ENCODE data around the gene ANGEL1.

The ANGEL1 gene

DNA sequence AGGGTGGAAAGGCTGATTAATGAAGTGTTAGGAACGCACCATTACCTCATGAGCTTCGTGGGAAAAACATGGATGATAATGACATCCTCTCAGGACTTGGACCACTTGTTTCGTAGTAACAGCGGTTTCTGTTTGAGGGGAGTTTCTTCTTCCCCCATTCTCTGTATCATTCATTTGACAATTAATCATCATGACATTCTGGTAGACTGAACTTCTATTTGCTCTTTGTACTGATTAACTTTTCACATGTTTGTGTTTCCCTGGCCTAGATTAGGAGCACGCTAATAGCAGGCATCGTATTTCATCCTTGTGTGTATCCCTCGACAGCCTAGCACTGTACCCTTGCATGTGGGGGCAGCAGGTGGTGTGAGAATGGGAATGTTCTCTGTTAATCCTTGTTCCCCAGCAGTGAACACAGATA lies 21.6 kb upstream of the ANGEL1 start:
- Histone ChIP-seq H3K27ac (ENCODE audit: low read length) (no peak overlapping the region), H3K9me3 (ENCODE audit: insufficient read depth, low read depth, low read length) (no peaks in the 10 kb centered on the region), H3K36me3 (ENCODE audit: insufficient read depth, low read depth, low read length) (no peaks in the 10 kb centered on the region), H3K9ac (ENCODE audit: low read depth, low read length) (no peak overlapping the region), H3K27me3 (ENCODE audit: insufficient read depth, low read length) (0 out of 2 replicates have a peak, but pooled peaks cover 4% of the 10 kb centered on the region), H3K4me1 (ENCODE audit: insufficient read depth, low read length) (peaks cover 3% of the 10 kb centered on the region; the same call in 1 of the 2 replicates), H3K4me3 (ENCODE audit: low read length) (no peak overlapping the region)

DNA sequence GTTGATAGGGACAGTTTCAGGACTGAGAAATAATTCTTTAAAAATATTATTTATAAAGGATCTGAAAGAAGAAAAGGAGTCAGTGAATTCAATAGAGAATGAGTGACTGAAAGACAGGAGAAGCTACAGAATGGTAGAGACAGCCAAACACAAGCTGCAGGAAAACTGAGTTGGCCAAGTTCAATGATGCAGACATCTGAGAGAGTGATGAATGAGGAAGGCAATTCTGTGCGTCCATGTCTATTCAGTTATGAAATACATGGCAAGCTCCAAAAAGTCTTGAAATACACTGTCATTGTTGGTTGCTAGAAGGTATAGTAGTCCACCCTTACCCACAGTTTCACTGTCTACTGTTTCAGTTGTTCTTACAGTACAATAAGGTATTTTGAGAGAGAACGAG lies 20.3 kb upstream of the ANGEL1 start:
- no peak overlapping the region for H3K27ac ChIP-seq (ENCODE audit: low read length)
- H3K9ac ChIP-seq (ENCODE audit: low read depth, low read length) = no peak overlapping the region
- H3K4me1 ChIP-seq (ENCODE audit: insufficient read depth, low read length) = peaks cover 3% of the 10 kb centered on the region; the same call in 1 of the 2 replicates
- no peak overlapping the region for H3K4me3 ChIP-seq (ENCODE audit: low read length)
- peaks cover 8% of the 10 kb centered on the region; the same call in 1 of the 2 replicates for H3K27me3 ChIP-seq (ENCODE audit: insufficient read depth, low read length)
- H3K36me3 ChIP-seq (ENCODE audit: insufficient read depth, low read depth, low read length) = no peaks in the 10 kb centered on the region
- H3K9me3 ChIP-seq (ENCODE audit: insufficient read depth, low read depth, low read length) = no peaks in the 10 kb centered on the region

DNA sequence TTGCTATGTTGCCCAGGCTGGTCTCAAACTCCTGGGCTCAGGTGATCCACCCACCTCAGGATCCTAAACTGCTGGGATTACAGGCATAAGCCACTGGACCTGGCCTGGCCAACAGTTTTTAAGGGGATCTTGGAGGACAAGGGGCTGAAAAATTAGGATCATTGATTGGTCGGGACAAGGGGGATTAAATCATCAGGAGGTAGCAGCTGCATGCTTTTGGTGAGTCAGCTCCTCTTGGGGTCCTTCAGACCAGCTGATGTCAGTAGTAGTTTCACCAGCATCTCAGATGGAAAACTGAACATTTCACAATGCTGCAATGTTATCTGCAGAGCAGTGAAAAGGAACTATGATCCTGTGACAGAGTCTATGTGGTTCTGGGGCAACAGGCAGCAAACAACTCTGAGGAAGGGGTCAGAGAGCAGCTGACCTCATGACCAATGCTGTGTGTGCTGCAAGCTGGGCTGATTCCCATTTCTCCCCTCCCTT lies 19.9 kb upstream of the ANGEL1 start:
- Histone ChIP-seq H3K4me1 (ENCODE audit: insufficient read depth, low read length) (peaks cover 3% of the 10 kb centered on the region; the same call in 1 of the 2 replicates), H3K9me3 (ENCODE audit: insufficient read depth, low read depth, low read length) (no peaks in the 10 kb centered on the region), H3K9ac (ENCODE audit: low read depth, low read length) (no peak overlapping the region), H3K36me3 (ENCODE audit: insufficient read depth, low read depth, low read length) (no peaks in the 10 kb centered on the region), H3K4me3 (ENCODE audit: low read length) (no peak overlapping the region), H3K27me3 (ENCODE audit: insufficient read depth, low read length) (peaks cover 12% of the 10 kb centered on the region; the same call in 1 of the 2 replicates), H3K27ac (ENCODE audit: low read length) (no peak overlapping the region)

DNA sequence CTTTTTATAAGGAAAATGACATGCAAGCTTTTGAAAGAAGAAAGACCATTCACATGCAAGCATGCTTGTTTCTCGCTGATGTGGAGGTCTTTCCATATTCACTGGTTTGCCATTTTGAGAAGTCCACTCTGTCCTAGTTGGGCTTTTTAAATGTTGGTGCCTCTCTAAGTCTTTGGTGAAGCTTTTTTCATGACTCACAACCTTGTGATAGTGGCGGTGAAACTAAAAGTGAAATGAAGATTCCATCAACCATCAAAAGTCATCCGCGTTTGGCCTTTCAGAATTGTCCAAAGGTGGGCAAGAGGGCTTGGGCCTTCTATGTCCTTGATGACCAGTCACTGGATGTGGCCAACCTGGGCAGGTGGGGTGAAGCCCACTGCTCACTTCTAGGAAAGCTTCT lies 17.9 kb upstream of the ANGEL1 start:
- H3K4me1 ChIP-seq (ENCODE audit: insufficient read depth, low read length) = peaks cover 3% of the 10 kb centered on the region; the same call in 1 of the 2 replicates
- no peaks in the 10 kb centered on the region for H3K36me3 ChIP-seq (ENCODE audit: insufficient read depth, low read depth, low read length)
- H3K9ac ChIP-seq (ENCODE audit: low read depth, low read length) = no peak overlapping the region
- no peak overlapping the region for H3K27ac ChIP-seq (ENCODE audit: low read length)
- peaks cover 12% of the 10 kb centered on the region; the same call in 1 of the 2 replicates for H3K27me3 ChIP-seq (ENCODE audit: insufficient read depth, low read length)
- H3K9me3 ChIP-seq (ENCODE audit: insufficient read depth, low read depth, low read length) = no peaks in the 10 kb centered on the region
- H3K4me3 ChIP-seq (ENCODE audit: low read length) = no peak overlapping the region

DNA sequence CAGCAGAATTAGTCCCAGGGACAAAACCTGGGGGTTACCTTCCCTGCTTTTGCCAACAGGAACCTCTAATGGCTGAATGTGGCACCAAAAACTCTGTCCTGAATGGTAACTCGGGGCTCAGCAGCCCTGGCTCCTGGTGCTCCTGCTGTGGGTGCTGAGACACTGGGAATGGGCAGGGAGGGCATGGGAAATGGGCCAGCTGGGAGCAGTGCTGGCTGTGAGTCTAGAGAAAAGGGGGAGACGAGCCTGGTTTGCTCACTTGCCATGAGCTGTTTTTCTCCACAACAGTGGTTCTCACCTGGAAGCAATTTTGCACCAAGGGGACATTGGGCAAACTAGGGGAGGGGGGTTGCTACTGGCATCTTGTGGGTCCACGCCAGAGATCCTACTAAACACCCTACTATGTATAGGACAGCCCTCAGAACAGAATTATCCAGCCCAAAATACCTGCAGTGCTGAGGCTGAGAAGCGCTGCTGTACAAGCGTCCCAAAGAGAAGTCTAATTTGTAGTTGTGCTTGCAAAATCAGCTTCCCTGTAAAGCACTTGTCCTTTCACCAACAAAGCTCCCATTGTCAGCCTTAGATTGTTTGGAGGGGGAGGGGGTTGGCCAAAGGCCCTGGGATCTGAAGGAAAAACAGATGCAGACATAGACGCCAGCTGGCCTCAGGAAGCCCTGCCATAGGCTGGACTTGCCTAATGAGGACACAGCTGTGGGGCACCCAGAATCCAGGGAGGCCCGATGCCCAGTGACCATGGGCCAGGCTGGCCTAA lies 17.2 kb upstream of the ANGEL1 start:
- Histone ChIP-seq H3K27ac (ENCODE audit: low read length) (no peak overlapping the region), H3K9me3 (ENCODE audit: insufficient read depth, low read depth, low read length) (no peaks in the 10 kb centered on the region), H3K36me3 (ENCODE audit: insufficient read depth, low read depth, low read length) (no peaks in the 10 kb centered on the region), H3K4me1 (ENCODE audit: insufficient read depth, low read length) (peaks cover 3% of the 10 kb centered on the region; the same call in 1 of the 2 replicates), H3K9ac (ENCODE audit: low read depth, low read length) (no peak overlapping the region), H3K4me3 (ENCODE audit: low read length) (no peak overlapping the region), H3K27me3 (ENCODE audit: insufficient read depth, low read length) (peaks cover 12% of the 10 kb centered on the region; the same call in 1 of the 2 replicates)

DNA sequence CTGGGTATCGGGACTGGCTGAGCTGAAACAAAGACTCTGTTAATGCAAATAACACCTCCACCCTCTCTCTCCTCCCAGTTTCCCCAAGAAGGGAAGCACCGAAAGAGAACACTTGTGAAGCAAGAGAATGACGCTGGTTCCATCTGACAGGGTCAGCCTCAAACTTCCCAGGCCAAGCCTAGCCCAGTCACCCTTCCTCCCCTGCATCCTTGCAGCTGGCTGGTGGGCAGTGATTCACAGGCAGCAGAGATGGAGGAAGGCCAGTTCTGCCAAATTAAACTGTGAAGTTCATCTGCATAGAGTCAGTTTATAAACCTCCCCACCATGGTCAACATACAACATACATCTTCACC lies 16.3 kb upstream of the ANGEL1 start:
- peaks cover 3% of the 10 kb centered on the region; the same call in 1 of the 2 replicates for H3K4me1 ChIP-seq (ENCODE audit: insufficient read depth, low read length)
- no peak overlapping the region for H3K4me3 ChIP-seq (ENCODE audit: low read length)
- H3K9ac ChIP-seq (ENCODE audit: low read depth, low read length) = no peak overlapping the region
- no peaks in the 10 kb centered on the region for H3K36me3 ChIP-seq (ENCODE audit: insufficient read depth, low read depth, low read length)
- H3K9me3 ChIP-seq (ENCODE audit: insufficient read depth, low read depth, low read length) = no peaks in the 10 kb centered on the region
- peaks cover 12% of the 10 kb centered on the region; the same call in 1 of the 2 replicates for H3K27me3 ChIP-seq (ENCODE audit: insufficient read depth, low read length)
- H3K27ac ChIP-seq (ENCODE audit: low read length) = no peak overlapping the region

DNA sequence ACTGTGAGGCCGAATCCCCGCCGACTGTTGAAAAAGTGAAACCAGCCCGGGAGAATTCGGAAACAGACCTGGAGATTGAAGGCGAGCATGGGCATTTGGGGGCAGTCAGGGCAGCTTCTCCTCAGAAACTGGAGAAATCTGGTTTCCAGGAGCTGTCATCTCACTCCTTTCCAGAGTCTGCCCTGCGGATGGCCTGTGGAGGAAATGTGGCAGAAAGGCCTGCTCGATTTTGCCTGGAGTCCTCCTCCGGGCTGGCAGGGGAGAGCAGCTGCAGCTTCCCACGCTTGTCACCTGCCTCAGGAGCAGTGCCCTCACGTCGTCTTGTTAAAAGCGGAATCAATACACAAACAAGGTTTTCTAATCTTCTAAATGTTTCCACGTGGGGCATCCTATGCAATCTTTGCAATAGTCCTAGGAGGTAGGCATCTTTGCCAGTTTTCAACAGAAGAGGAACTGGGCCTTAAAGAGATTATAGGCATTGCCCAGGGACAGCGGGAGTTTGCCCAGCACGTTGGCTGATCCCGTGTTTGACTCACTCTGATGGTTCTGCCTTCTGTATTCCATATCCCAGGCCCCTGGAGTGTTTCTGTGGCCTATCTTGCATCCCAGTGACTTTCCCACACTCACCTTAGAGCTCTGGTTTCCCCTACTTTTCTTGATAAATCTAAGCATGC lies 15.8 kb upstream of the ANGEL1 start:
- Histone ChIP-seq H3K27me3 (ENCODE audit: insufficient read depth, low read length) (peaks cover 12% of the 10 kb centered on the region; the same call in 1 of the 2 replicates), H3K4me3 (ENCODE audit: low read length) (no peak overlapping the region), H3K9me3 (ENCODE audit: insufficient read depth, low read depth, low read length) (no peaks in the 10 kb centered on the region), H3K36me3 (ENCODE audit: insufficient read depth, low read depth, low read length) (no peaks in the 10 kb centered on the region), H3K27ac (ENCODE audit: low read length) (no peak overlapping the region), H3K9ac (ENCODE audit: low read depth, low read length) (no peak overlapping the region), H3K4me1 (ENCODE audit: insufficient read depth, low read length) (peaks cover 3% of the 10 kb centered on the region; the same call in 1 of the 2 replicates)

DNA sequence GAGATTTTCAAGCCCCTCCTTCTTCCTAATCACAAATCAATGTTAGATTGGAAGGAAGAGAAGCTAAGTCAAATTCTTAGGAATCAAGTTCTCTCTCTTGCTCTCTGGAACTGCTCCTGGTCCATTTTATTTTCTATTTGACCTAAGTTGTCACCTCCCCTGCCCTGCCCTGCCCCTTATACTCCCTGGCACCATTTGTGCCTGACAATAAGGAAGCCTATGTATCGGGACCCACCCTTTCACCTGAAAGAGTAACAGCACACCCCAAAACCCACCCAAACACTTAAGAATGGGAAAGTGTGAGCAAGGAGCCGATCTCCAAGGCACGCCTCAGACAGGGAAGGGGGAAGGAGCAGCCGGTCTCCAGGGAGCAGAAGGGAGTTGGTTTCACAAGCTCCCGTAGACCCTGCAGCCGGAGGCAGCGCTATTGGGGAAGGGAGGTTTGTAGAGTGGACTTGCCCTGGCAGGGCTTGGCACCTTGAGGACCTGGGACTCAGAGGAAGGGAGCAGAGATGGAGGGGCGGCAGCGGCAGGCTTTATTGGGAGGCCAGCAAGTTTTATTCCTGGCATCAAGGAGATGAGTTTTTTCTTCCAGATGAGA lies 15.1 kb upstream of the ANGEL1 start:
- H3K4me1 ChIP-seq (ENCODE audit: insufficient read depth, low read length) = peaks cover 3% of the 10 kb centered on the region; the same call in 1 of the 2 replicates
- no peaks in the 10 kb centered on the region for H3K36me3 ChIP-seq (ENCODE audit: insufficient read depth, low read depth, low read length)
- H3K4me3 ChIP-seq (ENCODE audit: low read length) = no peak overlapping the region
- no peak overlapping the region for H3K9ac ChIP-seq (ENCODE audit: low read depth, low read length)
- peaks cover 12% of the 10 kb centered on the region; the same call in 1 of the 2 replicates for H3K27me3 ChIP-seq (ENCODE audit: insufficient read depth, low read length)
- no peak overlapping the region for H3K27ac ChIP-seq (ENCODE audit: low read length)
- no peaks in the 10 kb centered on the region for H3K9me3 ChIP-seq (ENCODE audit: insufficient read depth, low read depth, low read length)

DNA sequence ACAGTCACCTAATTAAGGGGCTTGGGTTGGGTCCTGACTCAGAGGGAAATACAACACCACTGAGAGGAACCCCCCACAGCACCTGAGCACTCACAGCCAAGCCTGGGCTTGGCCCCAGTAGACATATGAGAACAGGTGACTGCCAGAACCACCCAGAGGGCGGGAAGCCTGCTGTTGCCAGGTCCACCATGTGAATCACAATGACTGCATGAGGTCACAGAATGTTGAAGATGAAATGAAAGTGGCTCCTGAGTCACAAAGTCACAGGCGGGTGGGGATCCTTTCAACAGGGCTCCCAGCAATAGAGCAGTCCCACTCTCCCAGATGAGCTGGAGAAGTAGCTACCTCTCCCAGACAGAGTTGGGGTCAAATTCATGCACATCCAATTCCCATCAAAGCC lies 13.4 kb upstream of the ANGEL1 start, which contains the start of gene LRRC74A:
Gene LRRC74A, plus strand, starts transcription at position 287 of the 400 bp plus-strand sequence. CDS start 290 bp downstream, outside the sequence.
- Histone ChIP-seq H3K4me3 (ENCODE audit: low read length) (no peak within 1 kb of the TSS), H3K27me3 (ENCODE audit: insufficient read depth, low read length) (peaks cover 12% of the 10 kb centered on the region; the same call in 1 of the 2 replicates), H3K36me3 (ENCODE audit: insufficient read depth, low read depth, low read length) (no peaks in the 10 kb centered on the region), H3K9me3 (ENCODE audit: insufficient read depth, low read depth, low read length) (no peaks in the 10 kb centered on the region), H3K9ac (ENCODE audit: low read depth, low read length) (no peak within 1 kb of the TSS), H3K27ac (ENCODE audit: low read length) (no peak within 1 kb of the TSS), H3K4me1 (ENCODE audit: insufficient read depth, low read length) (peaks cover 3% of the 10 kb centered on the region; the same call in 1 of the 2 replicates)

DNA sequence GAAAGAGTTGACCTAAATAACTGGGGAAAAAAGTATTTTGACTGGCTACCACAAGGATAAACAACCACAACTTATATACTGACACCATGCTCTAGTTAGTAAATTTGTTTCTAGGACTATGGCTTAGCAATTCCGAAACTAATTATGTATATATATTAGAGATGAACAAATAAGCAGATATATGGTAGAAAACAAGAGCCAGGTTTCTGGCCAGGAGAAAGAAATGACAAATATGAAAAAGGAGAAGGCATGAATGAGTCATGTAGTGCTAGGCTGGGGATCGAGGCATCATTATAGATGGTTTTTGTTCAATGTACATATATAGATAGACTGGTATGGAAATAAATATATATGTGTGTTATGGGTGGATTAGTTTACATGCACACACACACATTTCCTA lies 8.0 kb upstream of the ANGEL1 start:
- Histone ChIP-seq H3K9ac (ENCODE audit: low read depth, low read length) (no peak overlapping the region), H3K9me3 (ENCODE audit: insufficient read depth, low read depth, low read length) (no peaks in the 10 kb centered on the region), H3K4me1 (ENCODE audit: insufficient read depth, low read length) (no peaks in the 10 kb centered on the region), H3K36me3 (ENCODE audit: insufficient read depth, low read depth, low read length) (no peaks in the 10 kb centered on the region), H3K27me3 (ENCODE audit: insufficient read depth, low read length) (peaks cover 11% of the 10 kb centered on the region), H3K27ac (ENCODE audit: low read length) (no peak overlapping the region), H3K4me3 (ENCODE audit: low read length) (no peak overlapping the region)
